Measurements from ENCODE around the gene DIP2C. TPM values are rescaled to one million over a fixed set of nuclear protein-coding genes. Genes with fewer than 3 reads are reported as not detected.

Gene DIP2C
- polyA plus RNA-seq, 1 donor = 37.7 TPM

GRCh38 chr10:386771-387592 is 302.5 kb downstream of the DIP2C start:
- DNase-seq = no peak

GRCh38 chr10:385571-386300 is 303.7 kb downstream of the DIP2C start:
- DNase-seq = no peak

GRCh38 chr10:384538-385305 is 304.7 kb downstream of the DIP2C start:
- no peak for DNase-seq

- no peak for DNase-seq
These were observed 305.9 kb downstream of the DIP2C start for GRCh38 chr10:383519-383918.

GRCh38 chr10:381805-382204 is 307.7 kb downstream of the DIP2C start:
- no peak for DNase-seq

GRCh38 chr10:381346-381745 is 308.1 kb downstream of the DIP2C start:
- no peak for DNase-seq

GRCh38 chr10:380313-380940 is 309.0 kb downstream of the DIP2C start:
- DNase-seq = no peak

GRCh38 chr10:378930-379704 is 310.4 kb downstream of the DIP2C start:
- DNase-seq = no peak

- DNase-seq = no peak
These were observed 311.1 kb downstream of the DIP2C start for GRCh38 chr10:378230-378929.

GRCh38 chr10:377228-377627 is 312.2 kb downstream of the DIP2C start:
- DNase-seq = no peak

- no peak for DNase-seq
These were observed 313.5 kb downstream of the DIP2C start for GRCh38 chr10:375815-376505.

- no peak for DNase-seq
These were observed 315.1 kb downstream of the DIP2C start for GRCh38 chr10:374354-374753.

GRCh38 chr10:373526-374309 is 315.8 kb downstream of the DIP2C start:
- DNase-seq = no peak

- DNase-seq = no peak
These were observed 316.5 kb downstream of the DIP2C start for GRCh38 chr10:373015-373414.

GRCh38 chr10:372566-372965 is 316.9 kb downstream of the DIP2C start:
- no peak for DNase-seq

- no peak for DNase-seq
These were observed 318.0 kb downstream of the DIP2C start for GRCh38 chr10:371515-371914.

GRCh38 chr10:370449-370825 is 319.0 kb downstream of the DIP2C start:
- DNase-seq = no peak

GRCh38 chr10:369684-370448 is 319.6 kb downstream of the DIP2C start:
- DNase-seq = peak; percentile 56

- DNase-seq = no peak
These were observed 320.2 kb downstream of the DIP2C start for GRCh38 chr10:369221-369683.

Data from hindlimb muscle (tissue), 1 donor.